LNCAP (cell line): ENCODE data around the gene FCGR3B.
"Not testable (repeated sequence)": the region's sequence is repeated elsewhere in the genome, so short reads cannot be mapped to it uniquely, and the experiment has no call there.

Source experiments
- TF ChIP-seq, protein P1 (sequence below): fragments of 450-650 bp; IDR thresholded peaks from 2 replicates; pipeline ENCODE4 v1.5.1; 2017; ENCODE audit warnings: mild to moderate bottlenecking

The FCGR3B gene

DNA sequence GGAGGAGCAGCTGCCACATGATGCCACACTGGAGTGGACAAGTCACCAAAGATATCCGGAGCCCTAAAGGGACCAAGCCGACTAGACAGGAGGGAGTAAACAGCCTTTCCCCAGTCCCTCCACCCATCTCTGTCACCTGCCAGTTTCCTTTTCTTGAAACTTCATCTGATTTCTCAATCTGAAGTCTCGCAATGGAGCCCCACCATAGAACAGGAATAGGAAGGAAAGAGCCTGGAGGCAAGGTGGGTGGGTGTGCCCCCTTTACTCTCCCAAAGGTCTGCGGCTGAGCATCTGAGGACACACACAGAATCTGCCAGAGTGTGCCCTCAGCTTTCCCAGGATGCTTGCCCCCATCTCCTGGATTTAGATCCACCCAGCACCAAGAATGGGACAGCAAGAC, at the start of gene FCGR3B:
TSS of gene FCGR3B (minus strand) at position 101 of the 400 bp plus-strand sequence. CDS start at position 19, 82 bp downstream.
- TF ChIP-seq, protein P1, sequence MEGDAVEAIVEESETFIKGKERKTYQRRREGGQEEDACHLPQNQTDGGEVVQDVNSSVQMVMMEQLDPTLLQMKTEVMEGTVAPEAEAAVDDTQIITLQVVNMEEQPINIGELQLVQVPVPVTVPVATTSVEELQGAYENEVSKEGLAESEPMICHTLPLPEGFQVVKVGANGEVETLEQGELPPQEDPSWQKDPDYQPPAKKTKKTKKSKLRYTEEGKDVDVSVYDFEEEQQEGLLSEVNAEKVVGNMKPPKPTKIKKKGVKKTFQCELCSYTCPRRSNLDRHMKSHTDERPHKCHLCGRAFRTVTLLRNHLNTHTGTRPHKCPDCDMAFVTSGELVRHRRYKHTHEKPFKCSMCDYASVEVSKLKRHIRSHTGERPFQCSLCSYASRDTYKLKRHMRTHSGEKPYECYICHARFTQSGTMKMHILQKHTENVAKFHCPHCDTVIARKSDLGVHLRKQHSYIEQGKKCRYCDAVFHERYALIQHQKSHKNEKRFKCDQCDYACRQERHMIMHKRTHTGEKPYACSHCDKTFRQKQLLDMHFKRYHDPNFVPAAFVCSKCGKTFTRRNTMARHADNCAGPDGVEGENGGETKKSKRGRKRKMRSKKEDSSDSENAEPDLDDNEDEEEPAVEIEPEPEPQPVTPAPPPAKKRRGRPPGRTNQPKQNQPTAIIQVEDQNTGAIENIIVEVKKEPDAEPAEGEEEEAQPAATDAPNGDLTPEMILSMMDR, result no peak

DNA sequence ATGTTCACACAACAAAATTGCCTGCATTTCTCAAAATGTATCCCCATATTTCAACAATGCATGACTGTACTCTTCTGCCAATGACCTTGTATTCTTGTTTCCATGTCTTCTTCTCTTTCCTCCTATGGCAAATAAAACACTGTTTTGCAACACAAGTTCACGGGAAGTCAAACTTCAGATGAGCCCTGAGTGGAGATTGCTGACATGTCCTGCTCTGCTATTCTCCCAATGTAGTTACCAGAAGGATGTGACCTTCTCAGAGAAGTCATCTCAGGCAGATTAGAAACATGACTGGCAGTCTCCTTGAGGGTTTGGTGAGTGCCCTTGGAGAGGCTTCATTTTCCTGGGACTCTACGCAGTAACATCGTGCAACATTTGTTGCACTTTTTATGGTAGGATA, 47.5 kb upstream of the FCGR3B start:
- TF ChIP-seq, protein P1, result no peak

DNA sequence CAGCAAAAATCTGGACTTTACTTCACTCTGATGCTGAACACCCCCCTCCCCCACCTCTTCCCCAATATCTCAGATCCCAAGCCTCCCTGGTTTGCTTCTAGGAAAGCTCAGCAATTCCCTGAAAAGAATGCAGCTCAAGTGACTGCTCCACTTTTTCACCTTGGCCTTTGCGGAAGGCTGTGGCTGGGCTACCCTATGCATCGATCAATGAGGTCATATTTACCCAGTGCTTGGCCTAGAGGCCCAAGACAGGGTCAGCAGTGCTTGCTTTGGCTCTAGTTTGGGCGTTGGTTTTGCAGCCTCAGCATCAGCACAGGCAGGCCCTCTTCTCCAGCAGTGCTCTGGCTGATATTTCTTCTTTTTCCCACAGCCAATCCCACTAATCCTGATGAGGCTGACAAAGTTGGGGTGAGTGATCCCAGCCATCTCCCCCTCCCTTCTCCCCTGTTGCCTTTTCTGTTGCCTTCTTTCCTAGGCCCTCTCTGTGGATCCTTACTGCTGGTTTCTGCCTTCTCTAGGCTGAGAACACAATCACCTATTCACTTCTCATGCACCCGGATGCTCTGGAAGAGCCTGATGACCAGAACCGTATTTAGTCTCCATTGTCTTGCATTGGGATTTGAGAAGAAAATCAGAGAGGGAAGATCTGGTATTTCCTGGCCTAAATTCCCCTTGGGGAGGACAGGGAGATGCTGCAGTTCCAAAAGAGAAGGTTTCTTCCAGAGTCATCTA, 46.1 kb upstream of the FCGR3B start:
- TF ChIP-seq, protein P1, result no peak

DNA sequence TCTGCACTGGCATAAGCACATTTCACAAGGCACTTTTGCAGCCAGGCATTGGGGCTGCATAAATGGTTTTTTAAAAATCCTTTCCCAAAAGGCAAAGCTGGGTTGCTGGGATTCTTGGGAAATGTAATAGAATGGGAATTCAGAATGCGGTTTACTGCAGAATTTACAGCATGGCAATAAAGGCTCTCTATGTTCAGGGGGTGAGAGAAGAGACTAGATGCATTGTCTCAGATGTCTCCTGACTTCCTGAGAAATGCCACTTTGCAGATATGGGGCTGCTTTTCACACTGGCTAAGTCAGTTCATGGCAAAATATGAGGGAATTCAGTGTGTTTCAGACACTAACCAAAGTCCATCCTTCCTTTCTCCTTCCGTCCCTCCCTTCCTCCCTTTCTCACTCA, 45.5 kb upstream of the FCGR3B start:
- TF ChIP-seq, protein P1, result no peak

DNA sequence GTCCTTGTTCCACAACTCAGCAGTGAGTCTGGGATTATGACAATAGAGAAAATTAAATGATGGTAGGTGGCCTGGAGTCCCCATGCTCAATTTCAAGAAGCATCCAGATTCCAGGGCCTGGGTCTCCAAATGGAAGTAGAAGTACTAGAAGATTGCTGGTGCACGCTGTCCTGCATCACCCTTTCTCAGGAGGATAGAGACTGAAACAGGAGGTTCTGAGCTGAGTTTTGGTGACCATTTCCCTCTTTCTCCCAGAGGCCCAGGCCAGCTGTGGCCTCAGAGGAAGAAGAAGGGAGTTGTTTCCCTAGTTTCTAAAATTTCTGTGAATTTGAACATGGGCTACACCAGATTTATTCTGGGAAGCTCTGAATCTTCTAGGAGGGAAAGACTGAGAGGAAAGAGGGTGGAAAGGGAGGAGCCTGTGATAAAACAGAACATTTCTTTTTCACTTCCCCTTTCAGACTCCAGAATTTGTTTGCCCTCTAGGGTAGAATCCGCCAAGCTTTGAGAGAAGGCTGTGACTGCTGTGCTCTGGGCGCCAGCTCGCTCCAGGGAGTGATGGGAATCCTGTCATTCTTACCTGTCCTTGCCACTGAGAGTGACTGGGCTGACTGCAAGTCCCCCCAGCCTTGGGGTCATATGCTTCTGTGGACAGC, 31.8 kb upstream of the FCGR3B start, which contains the start of gene FCGR2B:
TSS of gene FCGR2B (plus strand) at position 460 of the 656 bp plus-strand sequence. CDS start at position 559, 99 bp downstream.
- TF ChIP-seq, protein P1, result not testable (repeated sequence)

DNA sequence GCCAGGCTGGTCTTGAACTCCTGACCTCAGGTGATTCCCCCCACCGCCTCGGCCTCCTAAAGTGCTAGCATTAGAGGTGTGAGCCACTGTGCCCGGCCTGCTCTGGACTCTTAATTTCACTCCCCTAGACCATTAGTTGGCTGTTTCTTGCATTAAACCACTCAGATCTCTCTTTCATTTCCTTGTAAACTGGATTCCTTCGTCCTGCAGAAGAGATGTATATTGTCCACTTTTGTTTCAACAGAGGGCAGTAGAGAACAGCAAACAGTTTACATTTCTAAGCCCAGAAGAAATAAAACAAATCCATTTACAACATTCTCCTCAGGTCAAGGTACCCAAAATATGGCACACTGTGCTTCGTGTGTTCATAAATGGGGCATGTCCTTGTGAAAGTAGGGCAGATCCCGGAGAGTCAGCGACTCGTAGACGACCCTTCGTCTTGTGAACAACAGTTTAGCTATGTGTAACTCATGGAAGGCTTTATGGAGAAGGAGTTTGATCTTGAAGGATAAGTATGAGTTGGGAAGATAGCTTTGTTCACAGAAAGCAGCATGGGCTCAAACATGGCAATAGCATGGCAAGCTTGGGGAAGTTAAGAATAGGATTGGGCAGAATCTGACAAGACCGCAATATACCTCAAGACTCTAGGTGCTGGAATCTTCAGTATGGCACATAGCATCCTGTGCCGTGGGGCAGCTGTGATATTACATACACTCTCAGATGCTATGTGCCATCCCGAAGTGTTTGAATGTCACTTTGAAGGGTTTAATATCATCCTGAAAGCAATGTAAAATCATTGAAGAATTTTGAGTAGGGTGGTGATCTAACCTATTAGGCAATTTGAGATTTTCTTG, 16.8 kb upstream of the FCGR3B start:
- TF ChIP-seq, protein P1, result peak; percentile 61
